K562 (cell line): ENCODE measurements around the gene FJX1. TPM values are rescaled to one million over a fixed set of nuclear protein-coding genes. Genes with fewer than 3 reads are reported as not detected.

ENCODE experiments used
- ARID1B ChIP-seq: fragments of 450-650 bp; IDR thresholded peaks from 2 replicates; pipeline ENCODE4 v1.6.1; 2016; ENCODE audit warnings: antibody characterized with exemption, mild to moderate bottlenecking, inconsistent platforms
- ATF1 ChIP-seq, 2 experiments: fragments of 450-650 bp in 1 of 2; IDR thresholded peaks; 2 replicates each; pipeline ENCODE4 v1.6.1; 2016; ENCODE audit warnings: missing compliant biosample characterization in 1 of 2, missing genetic modification characterization in 1 of 2
- EHMT2 ChIP-seq: fragments of 450-650 bp; IDR thresholded peaks from 2 replicates; pipeline ENCODE4 v1.6.1; 2018; ENCODE audit warnings: antibody characterized with exemption
- GTF2F1 ChIP-seq: IDR thresholded peaks from 2 replicates; pipeline ENCODE4 v1.6.1; 2011; ENCODE audit warnings: low read depth, low read length, improper control_type of control experiment
- HEY1 ChIP-seq: fragments of 250-450 bp; sonication (Bioruptor Pico); IDR thresholded peaks from 2 replicates; pipeline ENCODE4 v1.5.0; 2020; ENCODE audit warnings: mild to moderate bottlenecking, moderate library complexity, borderline replicate concordance
- IRF9 ChIP-seq: fragments of 450-650 bp; IDR thresholded peaks from 2 replicates; pipeline ENCODE4 v1.6.1; 2016; ENCODE audit warnings: missing biosample characterization, missing genetic modification characterization
- KLF13 ChIP-seq: fragments of 450-650 bp; IDR thresholded peaks from 2 replicates; pipeline ENCODE4 v1.6.1; 2016; ENCODE audit warnings: missing genetic modification characterization, low read depth, mild to moderate bottlenecking, missing compliant biosample characterization, moderate library complexity, borderline replicate concordance
- PHF21A ChIP-seq: fragments of 450-650 bp; IDR thresholded peaks from 2 replicates; pipeline ENCODE4 v1.6.1; 2017; ENCODE audit warnings: low read depth, borderline replicate concordance
- PKNOX1 ChIP-seq: fragments of 450-650 bp; IDR thresholded peaks from 2 replicates; pipeline ENCODE4 v1.6.1; 2016
- POLR3G ChIP-seq: IDR thresholded peaks from 2 replicates; pipeline ENCODE4 v1.6.1; 2011; ENCODE audit not compliant: insufficient read length, insufficient replicate concordance; ENCODE audit errors: extremely low read depth
- SOX6 ChIP-seq: fragments of 450-650 bp; IDR thresholded peaks from 2 replicates; pipeline ENCODE4 v1.6.1; 2014; ENCODE audit warnings: mild to moderate bottlenecking
- SP1 ChIP-seq: sonication (generic); formaldehyde crosslinking; IDR thresholded peaks from 2 replicates; pipeline ENCODE4 v1.8.1; 2022; ENCODE audit warnings: mild to moderate bottlenecking, missing genetic modification reagents
- SREBF1 ChIP-seq: fragments of 150-350 bp; IDR thresholded peaks from 2 replicates; pipeline ENCODE4 v1.6.1; 2014; ENCODE audit warnings: antibody characterized with exemption, low read depth, low read length, borderline replicate concordance
- SUPT5H ChIP-seq: fragments of 450-650 bp; IDR thresholded peaks from 2 replicates; pipeline ENCODE4 v1.6.1; 2016
- TEAD1 ChIP-seq, 2 experiments: fragments of 450-650 bp in 1 of 2; sonication (generic) in 1 of 2; formaldehyde crosslinking; IDR thresholded peaks; 2 replicates each; pipeline versions ENCODE4 v1.4.0 to v1.8.0; 2020 to 2022; ENCODE audit warnings: mild to moderate bottlenecking in 2 of 2, missing genetic modification reagents in 1 of 2
- XRCC4 ChIP-seq: IDR thresholded peaks from one replicate; pipeline ENCODE4 v1.6.1; 2011; ENCODE audit not compliant: insufficient read depth, insufficient read length; ENCODE audit errors: extremely low read depth
- ZBTB43 ChIP-seq: sonication (generic); formaldehyde crosslinking; IDR thresholded peaks from 2 replicates; pipeline ENCODE4 v1.8.0; 2023; ENCODE audit warnings: mild to moderate bottlenecking, missing genetic modification reagents
- ZNF224 ChIP-seq: sonication (generic); formaldehyde crosslinking; IDR thresholded peaks from 2 replicates; pipeline ENCODE4 v1.8.0; 2022; ENCODE audit warnings: mild to moderate bottlenecking, missing genetic modification reagents
- ZNF239 ChIP-seq: fragments of 250-450 bp; sonication (Bioruptor Pico); IDR thresholded peaks from 2 replicates; pipeline ENCODE4 v1.4.0; 2020; ENCODE audit warnings: mild to moderate bottlenecking
- ZNF274 ChIP-seq: IDR thresholded peaks from 2 replicates; pipeline ENCODE4 v1.6.1; 2011; ENCODE audit warnings: low read depth, mild to moderate bottlenecking, low read length, moderate library complexity, borderline replicate concordance
- ZNF561 ChIP-seq: fragments of 450-650 bp; formaldehyde crosslinking; conservative IDR thresholded peaks from 2 replicates; pipeline ENCODE4 v1.4.0; 2020; ENCODE audit warnings: mild to moderate bottlenecking, moderate library complexity
- ZZZ3 ChIP-seq: fragments of 450-650 bp; IDR thresholded peaks from 2 replicates; pipeline ENCODE4 v1.6.1; 2016; ENCODE audit warnings: antibody characterized with exemption, mild to moderate bottlenecking, moderate library complexity
- polyA plus RNA-seq, 8 experiments: library from polyadenylated mRNA; depleted of rRNA in 4 of 8; stranded (reverse) in 5 of 8; unstranded in 3 of 8; fragments of >200 nt; fragmentation: Nextera tagmentation in 2 of 8; fragmentation: Illumina TruSeq in 1 of 8; extraction: Ambion mirVana in 2 of 8; extraction: Trizol in 1 of 8; gene quantifications; 2 replicates each; pipeline versions ENCODE4 v1.2.1 to v1.2.3, GENCODE V29; 2011 to 2014; ENCODE audit warnings: inconsistent platforms in 1 of 8, missing spikeins in 1 of 8
- total RNA-seq, 7 experiments: library from RNA; depleted of rRNA in 6 of 7; stranded (reverse); fragments of >200 nt in 6 of 7; fragmentation: Illumina TruSeq in 2 of 7; extraction: Trizol in 2 of 7; gene quantifications; 2 replicates each; pipeline versions ENCODE4 v1.2.1 to v1.2.3, GENCODE V29; 2011 to 2021; ENCODE audit warnings: low replicate concordance in 1 of 7
- TF ChIP-seq, protein P1 (sequence below): fragments of 250-450 bp; sonication (Bioruptor Pico); IDR thresholded peaks from 2 replicates; pipeline ENCODE4 v1.5.0; 2021

FJX1 gene
- total and polyA plus RNA-seq, 9 of the 15 experiments (the other 6 are each of a cell fraction or from before 2014, with no cell fraction given): 0.10 to 2.7 (median 0.72) TPM

GRCh38 chr11:35662649-35663407 lies 44.6 kb downstream of the FJX1 start, which contains the start of gene TRIM44 (continued):
- TF ChIP-seq SREBF1 (no peak), HEY1 (CRISPR knock-in tag) (no peak), XRCC4 (no peak), ARID1B (peak; percentile 60), PKNOX1 (no peak), ZNF561 (CRISPR knock-in tag) (no peak), SUPT5H (peak; percentile 75), ZNF239 (CRISPR knock-in tag) (no peak), IRF9 (tag) (no peak), ATF1 (CRISPR knock-in tag; IDR thresholded peaks at IDR 0.05) (no peak; the same call in 1 of the 2 replicates), ATF1 (tag; IDR thresholded peaks at IDR 0.05) (peak; percentile 95), KLF13 (peak; percentile 75), SP1 (CRISPR knock-in tag) (peak; percentile 61; the same call in 1 of the 2 replicates), GTF2F1 (peak; percentile 72; the same call in 1 of the 2 replicates), PHF21A (no peak), SOX6 (peak; percentile 36; the same call in 1 of the 2 replicates), POLR3G (no peak), ZZZ3 (no peak), TEAD1 (CRISPR knock-in tag; IDR thresholded peaks at IDR 0.05) (peak; percentile 77 to 96; a peak in 3 of 4 replicates), EHMT2 (no peak), ZBTB43 (CRISPR knock-in tag) (peak; percentile 95), ZNF274 (no peak), ZNF224 (peak; percentile 96)
- TF ChIP-seq, protein P1, sequence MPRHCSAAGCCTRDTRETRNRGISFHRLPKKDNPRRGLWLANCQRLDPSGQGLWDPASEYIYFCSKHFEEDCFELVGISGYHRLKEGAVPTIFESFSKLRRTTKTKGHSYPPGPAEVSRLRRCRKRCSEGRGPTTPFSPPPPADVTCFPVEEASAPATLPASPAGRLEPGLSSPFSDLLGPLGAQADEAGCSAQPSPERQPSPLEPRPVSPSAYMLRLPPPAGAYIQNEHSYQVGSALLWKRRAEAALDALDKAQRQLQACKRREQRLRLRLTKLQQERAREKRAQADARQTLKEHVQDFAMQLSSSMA (CRISPR knock-in tag): no peak
